PC-3 (cell line): ENCODE data around the gene DNAAF5. TPM values are rescaled to one million over a fixed set of nuclear protein-coding genes. Genes with fewer than 3 reads are reported as not detected.

ENCODE experiments used
- ATAC-seq: fragments of 200-7000 bp; cut with Tn5 transposase; 2 replicates; pipeline ENCODE4 v1.9.1; 2020; ENCODE audit warnings: mild to moderate bottlenecking, moderate library complexity
- BruUV-seq: library from RNA; stranded (reverse); fragments of 400-500 nt; replicated peaks from 2 replicates; lab custom pipeline; 2021; lab: Mats Ljungman, UMichigan
- CTCF ChIA-PET: fragments of 300-600 bp; sonication (Branson Sonifier 250); formaldehyde crosslinking; loops from one replicate; lab custom pipeline; 2022; ENCODE audit warnings: antibody characterized with exemption; lab: Charles Lee
- POLR2A ChIA-PET: fragments of 300-600 bp; sonication (Branson Sonifier 250); formaldehyde crosslinking; loops from one replicate; lab custom pipeline; 2022; ENCODE audit warnings: antibody characterized with exemption; ENCODE audit not compliant: unreplicated experiment; lab: Charles Lee
- DNase-seq: peaks from one replicate; pipeline ENCODE4 v3.0.0-alpha.2; 2015
- H2AFZ ChIP-seq: fragments of 300-600 bp; sonication (generic); 2 replicates; pipeline ENCODE4 v1.6.0; 2016; ENCODE audit warnings: antibody characterized with exemption, low read length
- H3F3A ChIP-seq: fragments of 300-600 bp; sonication (generic); one replicate; pipeline ENCODE4 v1.6.0; 2017; ENCODE audit warnings: antibody characterized with exemption, low read length, control low read depth, mild to moderate bottlenecking; ENCODE audit not compliant: unreplicated experiment
- H3K27ac ChIP-seq: fragments of 300-600 bp; sonication (generic); 2 replicates; pipeline ENCODE4 v1.5.1; 2016; ENCODE audit warnings: mild to moderate bottlenecking, low read length
- H3K27me3 ChIP-seq: fragments of 300-600 bp; sonication (generic); 2 replicates; pipeline ENCODE4 v1.6.1; 2016; ENCODE audit warnings: low read length, mixed read lengths
- H3K36me3 ChIP-seq: fragments of 300-600 bp; sonication (generic); 2 replicates; pipeline ENCODE4 v1.6.1; 2016; ENCODE audit warnings: low read depth, mixed run types, low read length, mixed read lengths
- H3K4me1 ChIP-seq: fragments of 300-600 bp; sonication (generic); 2 replicates; pipeline ENCODE4 v1.5.1; 2016; ENCODE audit warnings: low read length; ENCODE audit not compliant: insufficient read depth
- H3K4me2 ChIP-seq: fragments of 300-600 bp; sonication (generic); 2 replicates; pipeline ENCODE4 v1.6.0; 2016; ENCODE audit warnings: low read length
- H3K4me3 ChIP-seq: fragments of 300-600 bp; sonication (generic); 2 replicates; pipeline ENCODE4 v1.5.1; 2016; ENCODE audit warnings: mild to moderate bottlenecking, low read length, mixed read lengths
- H3K79me2 ChIP-seq: fragments of 300-600 bp; sonication (generic); 2 replicates; pipeline ENCODE4 v1.6.1; 2017; ENCODE audit warnings: low read length, mixed read lengths
- H3K9ac ChIP-seq: fragments of 300-600 bp; sonication (generic); 2 replicates; pipeline ENCODE4 v1.6.0; 2016; ENCODE audit warnings: mild to moderate bottlenecking, low read length
- H3K9me2 ChIP-seq: fragments of 300-600 bp; sonication (generic); replicated peaks from 2 replicates; pipeline ENCODE4 v1.6.1; 2016; ENCODE audit warnings: mixed run types, low read length, mixed read lengths
- H3K9me3 ChIP-seq: fragments of 300-600 bp; sonication (generic); 2 replicates; pipeline ENCODE4 v1.6.1; 2016; ENCODE audit warnings: low read length, mixed read lengths
- H4K20me1 ChIP-seq: fragments of 300-600 bp; sonication (generic); 2 replicates; pipeline ENCODE4 v1.6.1; 2016; ENCODE audit warnings: low read length, mixed read lengths
- CTCF ChIP-seq: fragments of 300-600 bp; sonication (generic); conservative IDR thresholded peaks from 2 replicates; pipeline ENCODE4 v1.5.1; 2017; ENCODE audit warnings: antibody characterized with exemption, low read depth, mild to moderate bottlenecking, low read length
- EZH2 ChIP-seq: fragments of 300-600 bp; sonication (generic); IDR thresholded peaks from one replicate; pipeline ENCODE4 v1.6.1; 2017; ENCODE audit warnings: antibody characterized with exemption, mild to moderate bottlenecking, low read length; ENCODE audit not compliant: unreplicated experiment
- EZH2phosphoT487 ChIP-seq: fragments of 300-600 bp; sonication (generic); IDR thresholded peaks from 2 replicates; pipeline ENCODE4 v1.6.1; 2018; ENCODE audit warnings: mild to moderate bottlenecking, antibody characterized with exemption, low read length, borderline replicate concordance
- intact Hi-C: fragments of 100-400 bp; cut with micrococcal nuclease; formaldehyde crosslinking; loops from 2 replicates; pipeline ENCODE4 v1.9.0; 2023
- total RNA-seq: library from RNA; depleted of rRNA; stranded (reverse); fragments of >200 nt; gene quantifications from 2 replicates; pipeline ENCODE4 v1.2.3, GENCODE V29; 2014

The DNAAF5 gene
- total RNA-seq, 1 experiment from 2014 or later: 66.3 TPM

DNA sequence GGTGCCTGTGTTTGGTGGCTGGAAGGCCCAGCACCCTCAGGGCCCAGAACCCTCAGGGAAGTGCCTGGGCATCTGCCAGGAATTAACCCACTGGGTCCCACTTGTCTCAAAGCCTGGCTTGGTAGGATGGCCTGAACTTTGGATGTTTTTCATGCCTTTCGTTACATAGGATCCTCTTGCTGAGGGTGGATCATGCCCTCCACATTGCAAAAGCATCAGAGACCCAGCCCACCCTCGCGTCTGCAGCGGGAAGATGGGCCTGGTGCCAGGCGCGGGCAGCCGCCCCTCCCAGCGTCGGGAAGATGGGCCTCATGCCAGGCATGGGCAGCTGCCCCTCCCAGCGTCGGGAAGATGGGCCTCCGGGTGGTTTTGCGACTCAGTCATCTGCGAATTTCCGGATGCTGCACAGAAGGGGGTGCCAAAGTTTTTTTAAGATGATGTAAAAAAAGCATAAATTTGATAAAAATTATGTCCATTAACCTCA, 52.5 kb downstream of the DNAAF5 start:
- ATAC-seq (no peak), DNase-seq (no peak)
- ChIA-PET POLR2A (no interaction called here), CTCF (interaction anchor here (0.5 kb wide), 1 partner anchor 15 kb away, joined by 5 read pairs; no protein-coding TSS in a partner anchor)
- intact Hi-C loops: no loop called here
- no peak overlapping the region for H3K4me3 ChIP-seq
- no peaks in the 10 kb centered on the region for H3K4me1 ChIP-seq
- H3K4me2 ChIP-seq: no peak overlapping the region
- no peak overlapping the region for H3K27ac ChIP-seq
- no peaks in the 10 kb centered on the region for H3K79me2 ChIP-seq
- H3K9me3 ChIP-seq: no peaks in the 10 kb centered on the region
- no peak overlapping the region for H3K9ac ChIP-seq
- peaks cover 12% of the 10 kb centered on the region; the same call in 1 of the 2 replicates for H3K36me3 ChIP-seq
- TF ChIP-seq EZH2 (no peak), CTCF (no peak), EZH2phosphoT487 (no peak)
- no peak overlapping the region for H2AFZ ChIP-seq
- H3K27me3 ChIP-seq: no peaks in the 10 kb centered on the region
- no TSS peak for BruUV-seq
- H3K9me2 ChIP-seq: no peaks in the 10 kb centered on the region
- H3F3A ChIP-seq: no peaks in the 10 kb centered on the region
- no peaks in the 10 kb centered on the region for H4K20me1 ChIP-seq

DNA sequence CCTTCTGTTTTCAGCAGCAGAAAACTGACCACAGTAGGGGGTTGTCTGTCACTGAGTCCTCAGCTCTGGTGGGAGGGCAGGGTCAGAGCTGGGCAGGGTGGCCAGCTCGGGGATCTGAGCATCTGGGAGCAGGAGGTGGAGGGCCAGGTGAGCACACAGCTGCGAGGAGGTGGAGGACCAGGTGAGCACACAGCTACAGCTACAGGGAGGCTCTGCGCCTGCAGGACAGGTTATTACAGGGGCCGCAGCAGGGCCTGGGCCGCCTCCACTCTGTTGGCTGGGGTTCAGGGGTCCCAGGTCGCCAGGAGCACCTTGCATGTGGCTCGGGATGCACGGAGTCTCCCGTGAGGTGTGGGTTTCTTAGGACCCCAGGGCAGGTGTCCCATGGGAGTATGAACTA, 53.0 kb downstream of the DNAAF5 start:
- no TSS peak for BruUV-seq
- CTCF ChIA-PET: interaction anchor here (0.5 kb wide), 1 partner anchor 15 kb away, joined by 5 read pairs; no protein-coding TSS in a partner anchor

More for the DNA sequence above, 53.0 kb downstream of the DNAAF5 start:
- ATAC-seq: no peak
- Histone ChIP-seq H3K36me3 (peaks cover 8% of the 10 kb centered on the region; the same call in 1 of the 2 replicates), H4K20me1 (no peaks in the 10 kb centered on the region), H3K4me2 (no peak overlapping the region), H3K9ac (no peak overlapping the region), H3K4me1 (no peaks in the 10 kb centered on the region), H2AFZ (no peak overlapping the region), H3K9me3 (no peaks in the 10 kb centered on the region), H3F3A (no peaks in the 10 kb centered on the region), H3K79me2 (no peaks in the 10 kb centered on the region), H3K9me2 (no peaks in the 10 kb centered on the region), H3K27ac (no peak overlapping the region), H3K4me3 (no peak overlapping the region), H3K27me3 (no peaks in the 10 kb centered on the region)
- no peak for DNase-seq
- POLR2A ChIA-PET: no interaction called here
- TF ChIP-seq EZH2phosphoT487 (no peak), CTCF (no peak), EZH2 (no peak)
- intact Hi-C loops: no loop called here
